HG02840 (cell line): ENCODE results near the gene KCNN3.

ENCODE experiments used
- ATAC-seq: cut with Tn5 transposase; IDR thresholded peaks from one replicate; pipeline ENCODE4 v1.9.1; 2021; ENCODE audit warnings: mild to moderate bottlenecking, moderate library complexity, moderate number of reproducible peaks; ENCODE audit not compliant: unreplicated experiment, low FRiP score

KCNN3 gene

GRCh38 chr1:154845174-154845573, 24.9 kb downstream of the KCNN3 start:
- ATAC-seq: no peak

GRCh38 chr1:154844297-154844681, 25.8 kb downstream of the KCNN3 start:
- no peak for ATAC-seq

GRCh38 chr1:154843636-154844296, 26.3 kb downstream of the KCNN3 start:
- ATAC-seq: no peak

- ATAC-seq: no peak
Measured at GRCh38 chr1:154842635-154843034, 27.4 kb downstream of the KCNN3 start.

- ATAC-seq: no peak
Measured at GRCh38 chr1:154841384-154841783, 28.7 kb downstream of the KCNN3 start.

GRCh38 chr1:154840269-154841176, 29.6 kb downstream of the KCNN3 start:
- ATAC-seq: no peak

GRCh38 chr1:154839691-154840090, 30.4 kb downstream of the KCNN3 start:
- no peak for ATAC-seq

- ATAC-seq: no peak
Measured at GRCh38 chr1:154838988-154839387, 31.1 kb downstream of the KCNN3 start.

- ATAC-seq: no peak
Measured at GRCh38 chr1:154838461-154838860, 31.6 kb downstream of the KCNN3 start.

GRCh38 chr1:154837672-154838171, 32.4 kb downstream of the KCNN3 start:
- no peak for ATAC-seq

GRCh38 chr1:154837034-154837671, 32.9 kb downstream of the KCNN3 start:
- ATAC-seq: no peak

GRCh38 chr1:154835531-154836324, 34.4 kb downstream of the KCNN3 start:
- no peak for ATAC-seq

- ATAC-seq: no peak
Measured at GRCh38 chr1:154833841-154834240, 36.2 kb downstream of the KCNN3 start.

- no peak for ATAC-seq
Measured at GRCh38 chr1:154833209-154833608, 36.9 kb downstream of the KCNN3 start.

- ATAC-seq: no peak
Measured at GRCh38 chr1:154832384-154832783, 37.7 kb downstream of the KCNN3 start.

GRCh38 chr1:154831462-154831861, 38.6 kb downstream of the KCNN3 start:
- no peak for ATAC-seq

GRCh38 chr1:154829062-154829461, 41.0 kb downstream of the KCNN3 start:
- no peak for ATAC-seq

GRCh38 chr1:154824179-154825000, 45.7 kb downstream of the KCNN3 start:
- ATAC-seq: no peak

GRCh38 chr1:154822717-154823116, 47.4 kb downstream of the KCNN3 start:
- no peak for ATAC-seq
